Prostate gland (tissue), 2 donors: ENCODE data around the gene AKAP13. TPM values are rescaled to one million over a fixed set of nuclear protein-coding genes. Genes with fewer than 3 reads are reported as not detected.

ENCODE experiments used
- DNase-seq: peaks from one replicate; pipeline ENCODE4 v3.0.0-alpha.2; 2019; ENCODE audit warnings: low spot score
- H3K27ac ChIP-seq, 2 donors: fragments of 200-600 bp; sonication (generic); 2 replicates each; pipeline ENCODE4 v1.5.1; 2017 to 2019
- H3K27me3 ChIP-seq: fragments of 200-600 bp; sonication (generic); replicated peaks from 2 replicates; pipeline ENCODE4 v1.5.1; 2019; ENCODE audit not compliant: insufficient read depth
- H3K36me3 ChIP-seq, 2 donors: fragments of 200-600 bp; sonication (generic); 1 replicate in 1 of 2; 2 replicates in 1 of 2; pipeline versions ENCODE4 v1.5.1 to v1.8.1; 2017 to 2019
- H3K4me1 ChIP-seq: fragments of 200-600 bp; sonication (generic); replicated peaks from 2 replicates; pipeline ENCODE4 v1.5.1; 2019
- H3K4me3 ChIP-seq, 2 donors: fragments of 200-600 bp; sonication (generic); 2 replicates each; pipeline ENCODE4 v1.5.1; 2017 to 2019
- H3K9me3 ChIP-seq: fragments of 200-600 bp; sonication (generic); 2 replicates; pipeline ENCODE4 v1.5.1; 2017
- CTCF ChIP-seq, 4 experiments: fragments of 200-600 bp in 2 of 4; fragments of 450-650 bp in 2 of 4; sonication (generic) in 2 of 4; IDR thresholded peaks; 1 replicate in 3 of 4; 2 replicates in 1 of 4; pipeline ENCODE4 v1.5.1; 2016 to 2019; ENCODE audit warnings: antibody characterized with exemption in 4 of 4, mild to moderate bottlenecking in 2 of 4, moderate library complexity in 2 of 4
- POLR2A ChIP-seq: fragments of 450-650 bp; IDR thresholded peaks from one replicate; pipeline ENCODE4 v1.6.1; 2016; ENCODE audit warnings: antibody characterized with exemption, mild to moderate bottlenecking
- POLR2AphosphoS5 ChIP-seq: sonication (generic); formaldehyde crosslinking; IDR thresholded peaks from one replicate; pipeline ENCODE4 v1.6.1; 2017; ENCODE audit warnings: antibody characterized with exemption
- WGBS: methylation state at CpG from one replicate; pipeline ENCODE4 v1.1.5; 2018; 5-methylcytosine and 5-hydroxymethylcytosine counted together
- intact Hi-C: fragments of 100-400 bp; cut with DNase I; formaldehyde crosslinking; loops from one replicate; pipeline ENCODE4 v1.14.2; 2022
- total RNA-seq, 2 donors: library from RNA; depleted of rRNA; stranded (reverse); fragments of >200 nt; gene quantifications; one replicate each; pipeline ENCODE4 v1.1.0, GENCODE V29; 2016

The AKAP13 gene
- total RNA-seq, 2 donors from 2014 or later = 102 to 195 TPM

GRCh38 chr15:85777250-85778106 lies 397.1 kb downstream of the AKAP13 start:
- Histone ChIP-seq H3K4me1 (no peaks in the 10 kb centered on the region), H3K9me3 (no peaks in the 10 kb centered on the region), H3K27me3 (no peaks in the 10 kb centered on the region), H3K4me3 (no peak overlapping the region), H3K27ac (no peak overlapping the region), H3K36me3 (no peaks in the 10 kb centered on the region)
- TF ChIP-seq CTCF (IDR thresholded peaks at IDR 0.05) = no peak
- DNase-seq = no peak
- 91% methylated on average over 18 of the region's 18 CpGs for WGBS
- intact Hi-C loops = no loop called here

- no peaks in the 10 kb centered on the region for H3K4me1 ChIP-seq
- no peaks in the 10 kb centered on the region for H3K9me3 ChIP-seq
- 78% methylated on average over 10 of the region's 10 CpGs for WGBS
- TF ChIP-seq POLR2A = no peak
- no peak for TF ChIP-seq CTCF (IDR thresholded peaks at IDR 0.05)
- intact Hi-C loops = no loop called here
- H3K4me3 ChIP-seq = no peak overlapping the region
- no peaks in the 10 kb centered on the region for H3K36me3 ChIP-seq
- H3K27me3 ChIP-seq = no peaks in the 10 kb centered on the region
- no peak for DNase-seq
- no peak overlapping the region for H3K27ac ChIP-seq
Observed at GRCh38 chr15:85778107-85778776, 397.8 kb downstream of the AKAP13 start.

- TF ChIP-seq POLR2AphosphoS5 = no peak
- TF ChIP-seq CTCF (IDR thresholded peaks at IDR 0.05) = no peak
- TF ChIP-seq POLR2A = no peak
- intact Hi-C loops = no loop called here
- Histone ChIP-seq H3K4me1 (no peaks in the 10 kb centered on the region), H3K4me3 (no peak overlapping the region), H3K9me3 (no peaks in the 10 kb centered on the region), H3K36me3 (no peaks in the 10 kb centered on the region), H3K27ac (no peak overlapping the region), H3K27me3 (no peaks in the 10 kb centered on the region)
- DNase-seq = no peak
- WGBS = 94% methylated on average over 1 of the region's 1 CpG
Observed at GRCh38 chr15:85779249-85779648, 398.8 kb downstream of the AKAP13 start.

- WGBS = 87% methylated on average over 8 of the region's 8 CpGs
- DNase-seq = no peak
- intact Hi-C loops = no loop called here
- no peak for TF ChIP-seq CTCF (IDR thresholded peaks at IDR 0.05)
- TF ChIP-seq POLR2A = no peak
- no peak for TF ChIP-seq POLR2AphosphoS5
- Histone ChIP-seq H3K4me1 (no peaks in the 10 kb centered on the region), H3K9me3 (no peaks in the 10 kb centered on the region), H3K4me3 (no peak overlapping the region), H3K36me3 (no peaks in the 10 kb centered on the region), H3K27ac (no peak overlapping the region), H3K27me3 (no peaks in the 10 kb centered on the region)
Observed at GRCh38 chr15:85780225-85780985, 400.0 kb downstream of the AKAP13 start.
